ENCODE results near the gene KRT39.

Gene KRT39

GRCh38 chr17:40952661-40953060 is 14.1 kb downstream of the KRT39 start:
- H3K27ac ChIP-seq: no peak overlapping the region
- no peak for TF ChIP-seq CTCF (conservative IDR thresholded peaks at IDR 0.05)

DNA sequence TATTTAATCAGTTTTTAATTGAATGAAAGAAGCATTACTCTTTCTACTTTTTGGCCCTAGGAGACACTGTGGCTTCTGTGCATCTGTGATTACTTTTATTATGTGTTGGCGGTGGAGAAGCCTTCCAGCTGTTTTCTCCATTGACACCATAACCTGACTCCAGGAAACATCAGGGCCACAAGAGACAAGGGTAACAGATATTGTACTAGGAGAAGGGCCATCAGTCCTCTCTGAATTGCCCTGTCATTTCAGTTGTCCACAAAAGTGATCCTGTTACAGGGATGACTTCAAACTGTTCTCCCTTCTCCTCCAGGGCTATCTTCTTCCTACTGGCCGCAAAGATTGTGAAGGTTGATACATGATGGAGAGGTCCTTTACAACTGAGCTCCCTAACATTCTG is 14.6 kb downstream of the KRT39 start:
- TF ChIP-seq CTCF (conservative IDR thresholded peaks at IDR 0.05): no peak
- no peak overlapping the region for H3K27ac ChIP-seq

GRCh38 chr17:40951011-40951622 is 15.6 kb downstream of the KRT39 start:
- no peak overlapping the region for H3K27ac ChIP-seq
- no peak for TF ChIP-seq CTCF (conservative IDR thresholded peaks at IDR 0.05)

DNA sequence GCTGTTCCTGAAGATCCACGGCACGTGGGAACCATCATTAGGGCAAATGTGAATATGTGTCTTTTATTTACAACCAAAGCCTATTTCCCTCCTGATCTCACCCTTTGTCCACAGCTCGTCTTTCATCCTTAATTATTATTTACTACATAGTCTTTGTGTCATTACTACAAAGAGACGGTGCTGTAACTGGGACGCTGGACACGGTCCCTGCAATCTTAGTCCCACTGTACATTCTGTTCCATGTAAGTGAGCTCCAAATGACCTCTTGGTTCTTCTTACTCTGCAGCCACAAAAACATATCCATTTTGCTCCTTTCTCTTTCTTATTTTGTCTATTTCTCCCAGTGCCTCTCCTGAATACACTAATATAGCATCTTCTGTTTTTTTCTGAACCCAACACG is 16.6 kb downstream of the KRT39 start:
- no peak overlapping the region for H3K27ac ChIP-seq
- no peak for TF ChIP-seq CTCF (conservative IDR thresholded peaks at IDR 0.05)

GRCh38 chr17:40949418-40949817 is 17.3 kb downstream of the KRT39 start:
- no peak overlapping the region for H3K27ac ChIP-seq
- no peak for TF ChIP-seq CTCF (conservative IDR thresholded peaks at IDR 0.05)

DNA sequence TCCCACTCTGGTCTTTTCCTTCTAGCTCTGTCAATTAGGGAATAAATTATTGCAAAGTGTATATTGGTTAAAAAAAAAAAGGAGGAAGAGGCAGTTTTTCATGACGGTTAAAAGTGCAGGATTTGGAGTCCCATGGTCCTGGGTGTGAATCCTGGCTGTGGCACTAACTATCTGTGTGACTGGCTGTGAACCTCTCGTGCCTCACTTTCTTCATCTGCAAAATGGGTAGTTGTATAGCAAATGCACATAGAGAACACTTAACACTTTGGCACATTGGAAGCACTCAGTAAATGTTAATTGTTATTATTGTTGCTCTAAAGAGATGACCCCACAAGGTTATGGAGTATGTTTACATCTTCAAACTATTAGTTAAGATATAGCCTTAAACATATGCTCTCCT is 18.8 kb downstream of the KRT39 start:
- H3K27ac ChIP-seq: no peak overlapping the region

DNA sequence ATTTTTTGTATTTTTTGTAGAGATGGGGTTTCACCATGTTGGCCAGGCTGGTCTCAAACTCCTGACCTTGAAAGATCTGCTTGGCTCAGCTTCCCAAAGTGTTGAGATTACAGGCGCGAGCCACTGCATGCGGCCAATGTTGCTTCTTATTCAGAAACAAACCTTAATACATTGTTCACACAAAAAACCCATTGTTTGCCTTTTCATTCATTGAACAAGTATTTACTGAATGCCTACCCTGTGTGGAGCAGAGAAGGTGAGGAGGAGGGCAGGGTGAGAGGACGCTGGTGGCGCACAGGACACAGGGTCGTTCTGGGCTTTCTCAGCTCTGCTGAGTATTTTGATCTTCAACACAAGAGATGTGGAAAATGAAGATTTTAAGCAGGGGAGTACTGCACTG is 21.3 kb downstream of the KRT39 start:
- H3K27ac ChIP-seq: no peak overlapping the region
- no peak for TF ChIP-seq CTCF (conservative IDR thresholded peaks at IDR 0.05)

More for the DNA sequence above, 18.8 kb downstream of the KRT39 start:
- TF ChIP-seq CTCF (conservative IDR thresholded peaks at IDR 0.05): no peak

Data from VCaP (cell line).